ENCODE data around the gene TUBG1. TPM values are rescaled to one million over a fixed set of nuclear protein-coding genes. Genes with fewer than 3 reads are reported as not detected.

The TUBG1 gene
- total RNA-seq, 2 experiments from 2014 or later, result 92.6 to 101 TPM

GRCh38 chr17:42566215-42566882, 43.1 kb upstream of the TUBG1 start:
- peak overlapping the region; percentile 96 for H3K4me3 Mint-ChIP-seq
- CTCF ChIA-PET, result interaction anchor here (1.9 to 5.4 kb wide), 2 partner anchors 11 to 12 kb away, joined by 5 to 50 read pairs; partner anchors contain the start of gene PSMC3IP
- POLR2A ChIA-PET, result interaction anchor here (0.5 to 3.8 kb wide), 4 partner anchors 11 to 178 kb away, joined by 3 to 38 read pairs (median 3); partner anchors contain the start of genes PSMC3IP and STAT3
- no peaks in the 10 kb centered on the region for H3K9me3 Mint-ChIP-seq
- DNase-seq, result no peak
- H3K27ac Mint-ChIP-seq, result peak overlapping the region; percentile 96
- peaks cover 48% of the 10 kb centered on the region for H3K4me1 Mint-ChIP-seq (ENCODE audit: low read depth)
- intact Hi-C loops (cut with micrococcal nuclease), result loop anchor here (2.0 kb wide), 1 partner anchor 42 kb away; the partner anchor contains the start of genes RETREG3 and TUBG1
- H3K36me3 Mint-ChIP-seq, result peaks cover 28% of the 10 kb centered on the region
- H3K27me3 Mint-ChIP-seq, result no peaks in the 10 kb centered on the region

DNA sequence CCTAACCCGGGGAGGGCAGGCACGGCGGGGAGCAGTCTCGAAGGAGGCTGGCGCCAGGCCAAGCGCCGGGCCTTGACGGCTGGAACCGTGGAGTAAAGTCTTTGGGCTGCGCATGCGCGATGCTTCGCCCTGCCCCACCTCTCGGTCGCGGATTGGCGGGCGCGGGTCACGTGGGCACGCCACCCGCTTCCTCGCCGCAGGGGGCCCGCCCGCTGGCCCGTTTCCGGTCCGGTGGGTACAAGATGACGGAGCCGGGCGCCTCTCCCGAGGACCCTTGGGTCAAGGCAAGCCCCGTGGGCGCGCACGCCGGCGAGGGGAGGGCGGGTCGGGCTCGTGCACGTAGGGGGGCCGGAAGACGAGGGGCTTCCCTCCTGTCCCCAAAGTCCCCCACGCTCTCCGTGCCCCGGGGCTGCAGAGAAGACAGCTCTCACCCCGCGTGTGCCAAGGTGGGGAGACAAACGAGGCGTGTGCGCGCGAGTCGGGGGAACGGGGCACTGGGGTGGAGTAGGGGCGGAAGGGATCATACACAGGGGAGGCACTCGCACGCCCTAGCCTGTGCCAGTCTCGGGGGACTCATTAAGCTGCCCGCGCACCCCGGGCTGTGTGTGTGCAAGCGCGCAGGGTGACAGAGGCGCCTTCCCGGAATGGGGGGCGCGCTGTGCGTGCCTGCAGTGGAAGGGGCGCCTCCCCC, 42.5 kb upstream of the TUBG1 start, which contains the start of gene MLX:
Gene MLX (plus strand): TSS at position 218 of the 691 bp plus-strand sequence. CDS start 25 bp downstream, at position 243.
- Mint-ChIP-seq H3K27me3 (no peaks in the 10 kb centered on the region), H3K27ac (peak within 1 kb of the TSS; percentile 96), H3K9me3 (no peaks in the 10 kb centered on the region), H3K4me3 (peak within 1 kb of the TSS; percentile 96), H3K4me1 (ENCODE audit: low read depth) (peaks cover 41% of the 10 kb centered on the region), H3K36me3 (peaks cover 31% of the 10 kb centered on the region)
- ChIA-PET CTCF (interaction anchor here (1.2 to 5.4 kb wide), 6 partner anchors 10 to 112 kb away, joined by 3 to 50 read pairs (median 4); partner anchors contain the start of gene PSMC3IP), POLR2A (interaction anchor here (1.2 to 3.8 kb wide), 2 partner anchors 10 to 13 kb away, joined by 3 to 38 read pairs; partner anchors contain the start of gene PSMC3IP)
- intact Hi-C loops (cut with micrococcal nuclease), result loop anchor here (2.0 kb wide), 1 partner anchor 42 kb away; the partner anchor contains the start of genes RETREG3 and TUBG1
- peak; percentile 95 for DNase-seq

- Mint-ChIP-seq H3K4me1 (ENCODE audit: low read depth) (peaks cover 36% of the 10 kb centered on the region), H3K27ac (peak overlapping the region; percentile 33)
Measured at GRCh38 chr17:42568341-42569111, 41.0 kb upstream of the TUBG1 start.

GRCh38 chr17:42571435-42572225, 37.9 kb upstream of the TUBG1 start:
- Mint-ChIP-seq H3K4me3 (no peak overlapping the region), H3K4me1 (ENCODE audit: low read depth) (peaks cover 36% of the 10 kb centered on the region), H3K36me3 (peaks cover 53% of the 10 kb centered on the region), H3K9me3 (no peaks in the 10 kb centered on the region), H3K27me3 (no peaks in the 10 kb centered on the region), H3K27ac (peak overlapping the region; percentile 14)
- no peak for DNase-seq
- ChIA-PET CTCF (interaction anchor here (1.4 kb wide), 1 partner anchor 17 kb away, joined by 3 read pairs; no protein-coding TSS in a partner anchor), POLR2A (interaction anchor here (0.6 kb wide), 1 partner anchor 274 kb away, joined by 3 read pairs; no protein-coding TSS in a partner anchor)
- intact Hi-C loops (cut with micrococcal nuclease), result no loop called here

More at GRCh38 chr17:42568341-42569111, 41.0 kb upstream of the TUBG1 start:
- Mint-ChIP-seq H3K36me3 (peaks cover 37% of the 10 kb centered on the region), H3K27me3 (no peaks in the 10 kb centered on the region), H3K9me3 (no peaks in the 10 kb centered on the region), H3K4me3 (peak overlapping the region; percentile 96)
- CTCF ChIA-PET, result interaction anchor here (1.0 to 5.4 kb wide), 6 partner anchors 9 to 112 kb away, joined by 3 to 50 read pairs (median 4); partner anchors contain the start of gene PSMC3IP
- DNase-seq, result no peak
- intact Hi-C loops (cut with micrococcal nuclease), result no loop called here
- POLR2A ChIA-PET, result interaction anchor here (0.8 to 3.8 kb wide), 4 partner anchors 9 to 33 kb away, joined by 3 to 38 read pairs (median 4); partner anchors contain the start of genes NAGLU and PSMC3IP

DNA sequence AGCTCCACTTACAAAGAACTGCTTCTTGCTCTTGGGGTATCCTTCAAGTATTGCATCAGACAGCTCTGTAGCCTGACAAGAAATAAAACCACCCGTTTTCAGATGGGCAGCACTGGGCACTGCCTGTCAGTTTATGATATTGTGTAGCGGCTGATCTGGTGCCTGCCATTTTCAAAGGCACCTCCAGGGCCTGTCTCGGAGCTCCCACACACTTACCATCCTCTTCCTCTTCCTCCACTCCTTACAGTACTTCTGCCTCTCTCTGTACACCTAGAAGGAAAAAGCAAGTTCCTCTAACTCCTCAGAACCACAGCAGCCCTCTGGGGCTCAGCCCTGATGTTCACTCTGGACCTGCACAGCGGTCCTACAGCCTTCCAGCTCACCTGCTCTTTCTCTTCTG, 36.4 kb upstream of the TUBG1 start:
- CTCF ChIA-PET, result no interaction called here
- Mint-ChIP-seq H3K4me3 (no peak overlapping the region), H3K36me3 (peaks cover 60% of the 10 kb centered on the region), H3K27me3 (no peaks in the 10 kb centered on the region), H3K4me1 (ENCODE audit: low read depth) (peaks cover 34% of the 10 kb centered on the region), H3K27ac (peak overlapping the region; percentile 19), H3K9me3 (no peaks in the 10 kb centered on the region)
- no peak for DNase-seq
- intact Hi-C loops (cut with micrococcal nuclease), result no loop called here
- POLR2A ChIA-PET, result no interaction called here

- DNase-seq, result no peak
- Mint-ChIP-seq H3K36me3 (peaks cover 51% of the 10 kb centered on the region), H3K9me3 (no peaks in the 10 kb centered on the region), H3K4me3 (no peak overlapping the region), H3K27me3 (no peaks in the 10 kb centered on the region), H3K27ac (no peak overlapping the region), H3K4me1 (ENCODE audit: low read depth) (peaks cover 28% of the 10 kb centered on the region)
- intact Hi-C loops (cut with micrococcal nuclease), result no loop called here
- POLR2A ChIA-PET, result no interaction called here
- CTCF ChIA-PET, result no interaction called here
Measured at GRCh38 chr17:42574463-42574862, 35.0 kb upstream of the TUBG1 start.

DNA sequence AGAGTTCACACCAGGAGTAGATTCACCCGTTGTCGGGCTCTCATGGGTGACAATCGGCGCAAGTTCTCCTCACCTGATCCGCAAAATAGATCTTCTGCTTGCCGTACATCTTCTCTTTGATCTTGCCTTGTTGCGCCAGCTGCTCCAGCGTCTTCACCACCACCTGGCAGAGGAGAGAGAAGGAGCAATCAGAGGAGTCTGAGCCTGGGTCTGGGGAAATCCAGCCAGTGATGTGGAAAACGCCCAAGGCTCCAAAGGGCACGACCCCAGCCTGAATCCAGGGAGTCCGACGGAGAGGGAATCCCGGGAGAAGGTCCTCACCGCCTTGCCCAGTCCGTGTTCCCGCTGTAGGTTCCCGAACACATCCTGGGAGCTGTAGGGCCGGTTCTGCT, 32.3 kb upstream of the TUBG1 start:
- no peaks in the 10 kb centered on the region for H3K9me3 Mint-ChIP-seq
- intact Hi-C loops (cut with micrococcal nuclease), result loop anchor here (1.0 to 5.0 kb wide), 4 partner anchors 14 to 245 kb away; partner anchors contain the start of genes BECN1, COASY, RETREG3 and TUBG1
- ChIA-PET CTCF (interaction anchor here (0.8 to 4.1 kb wide), 16 partner anchors 9 to 421 kb away, joined by 3 to 90 read pairs (median 12); partner anchors contain the start of genes BECN1, CCR10, MLX and RAMP2), POLR2A (interaction anchor here (0.6 to 3.3 kb wide), 8 partner anchors 11 to 1876 kb away, joined by 3 to 38 read pairs (median 4); partner anchors contain the start of genes MLX, RETREG3 and TUBG1)
- H3K27ac Mint-ChIP-seq, result peak overlapping the region; percentile 97
- peaks cover 28% of the 10 kb centered on the region for H3K4me1 Mint-ChIP-seq (ENCODE audit: low read depth)
- H3K27me3 Mint-ChIP-seq, result no peaks in the 10 kb centered on the region
- DNase-seq, result no peak
- H3K4me3 Mint-ChIP-seq, result peak overlapping the region; percentile 91
- H3K36me3 Mint-ChIP-seq, result peaks cover 45% of the 10 kb centered on the region

DNA sequence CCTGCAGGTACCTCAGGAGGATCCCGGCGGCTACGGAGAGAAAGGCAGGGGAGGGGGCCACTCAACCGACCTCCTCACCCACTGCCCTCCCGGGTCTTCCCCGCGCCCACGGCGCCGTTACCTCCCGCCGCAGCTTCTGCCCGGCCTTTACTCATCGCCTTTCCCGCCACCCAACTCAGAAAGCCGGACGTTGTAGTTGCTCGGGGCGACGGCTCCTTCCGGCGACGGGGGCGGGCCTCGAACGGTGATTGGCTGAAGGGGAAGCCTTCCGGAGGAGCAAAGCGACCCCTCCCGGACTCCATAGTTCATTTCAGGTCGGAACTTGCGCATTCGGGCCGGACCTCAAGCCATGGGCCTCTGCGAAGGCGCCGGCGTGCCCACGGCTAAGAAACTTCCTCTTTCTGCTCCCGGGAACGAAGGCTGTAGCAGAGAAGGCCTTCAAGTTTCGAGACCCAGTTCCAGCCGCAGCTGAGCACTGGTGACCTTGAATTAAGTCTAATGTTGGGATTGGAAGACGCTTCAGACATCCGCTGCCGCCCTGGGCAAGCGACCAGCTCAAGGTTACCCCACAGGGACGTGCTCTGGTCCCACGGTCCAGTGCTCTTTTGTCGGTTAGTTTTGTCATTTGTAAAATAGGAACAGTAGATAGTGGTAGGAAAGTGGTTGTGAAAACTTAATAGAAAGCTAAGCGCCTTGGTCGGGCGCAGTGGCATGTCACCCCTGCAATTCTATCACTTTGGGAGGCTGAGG, 31.8 kb upstream of the TUBG1 start, which contains the start of gene PSMC3IP:
Gene PSMC3IP (minus strand): TSS at position 198 of the 750 bp plus-strand sequence. CDS start 43 bp downstream, at position 155.
- Mint-ChIP-seq H3K27ac (peak within 1 kb of the TSS; percentile 97), H3K27me3 (no peaks in the 10 kb centered on the region), H3K36me3 (peaks cover 44% of the 10 kb centered on the region), H3K9me3 (no peaks in the 10 kb centered on the region), H3K4me3 (peak within 1 kb of the TSS; percentile 91), H3K4me1 (ENCODE audit: low read depth) (peaks cover 28% of the 10 kb centered on the region)
- ChIA-PET CTCF (interaction anchor here (0.6 to 4.1 kb wide), 54 partner anchors 10 to 586 kb away, joined by 3 to 90 read pairs (median 8); partner anchors contain the start of genes BECN1, CCR10, MLX and NAGLU), POLR2A (interaction anchor here (0.5 to 3.3 kb wide), 19 partner anchors 8 to 1876 kb away, joined by 3 to 38 read pairs (median 4); partner anchors contain the start of genes MLX, NAGLU, PSME3 and RETREG3)
- intact Hi-C loops (cut with micrococcal nuclease), result loop anchor here (1.0 to 5.0 kb wide), 5 partner anchors 15 to 245 kb away; partner anchors contain the start of genes BECN1, COASY, RETREG3 and TUBG1
- peak; percentile 98 for DNase-seq

DNA sequence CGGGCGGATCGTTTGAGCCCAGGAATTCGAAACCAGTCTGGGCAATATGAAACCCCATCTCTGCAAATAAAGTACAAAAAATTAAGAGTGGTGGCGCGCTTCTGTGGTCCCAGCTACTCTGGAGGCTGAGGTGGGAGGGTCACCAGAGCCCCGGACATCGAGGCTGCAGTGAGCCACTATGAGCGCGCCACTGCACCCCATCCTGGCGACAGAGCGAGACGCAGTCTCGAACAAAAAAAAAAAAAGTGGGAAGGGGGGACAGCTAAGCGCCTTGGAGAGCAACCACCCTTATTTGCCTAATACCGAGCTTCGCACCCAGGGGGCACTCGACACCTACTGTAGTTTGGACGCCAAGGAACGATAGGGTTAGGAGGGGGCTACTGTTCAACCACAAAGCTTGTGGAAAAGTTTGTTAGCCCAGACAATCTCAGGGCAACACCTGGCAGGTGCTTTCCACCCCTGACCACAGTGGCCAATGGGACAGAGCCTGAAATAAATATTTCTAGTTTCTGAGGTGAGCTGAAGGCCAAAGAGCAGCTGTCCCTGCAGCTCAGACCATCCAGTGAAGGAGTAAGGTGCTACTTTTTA, 31.1 kb upstream of the TUBG1 start:
- peak overlapping the region; percentile 97 for H3K27ac Mint-ChIP-seq
- peak; percentile 86 for DNase-seq
- peak overlapping the region; percentile 91 for H3K4me3 Mint-ChIP-seq
- no peaks in the 10 kb centered on the region for H3K9me3 Mint-ChIP-seq
- intact Hi-C loops (cut with micrococcal nuclease), result loop anchor here (1.0 to 5.0 kb wide), 2 partner anchors 185 to 244 kb away; partner anchors contain the start of gene BECN1
- CTCF ChIA-PET, result interaction anchor here (0.6 to 4.1 kb wide), 61 partner anchors 9 to 586 kb away, joined by 3 to 90 read pairs (median 6); partner anchors contain the start of genes BECN1, CCR10, MLX and NAGLU
- peaks cover 43% of the 10 kb centered on the region for H3K36me3 Mint-ChIP-seq
- POLR2A ChIA-PET, result interaction anchor here (0.5 to 3.3 kb wide), 18 partner anchors 9 to 760 kb away, joined by 3 to 38 read pairs (median 4); partner anchors contain the start of genes MLX, NAGLU, PSME3 and RETREG3
- no peaks in the 10 kb centered on the region for H3K27me3 Mint-ChIP-seq
- peaks cover 25% of the 10 kb centered on the region for H3K4me1 Mint-ChIP-seq (ENCODE audit: low read depth)
